Stimulated activated CD8-positive, alpha-beta memory T cell treated with anti-CD3 and anti-CD28 coated beads, Interleukin-4, amount 100 ng/mL, for 1 hour (primary cell): ENCODE results near the gene NOS1.
"Not testable (repeated sequence)": the region's sequence is repeated elsewhere in the genome, so short reads cannot be mapped to it uniquely, and the experiment has no call there.

ENCODE experiments used
- DNase-seq, 2 donors: peaks; one replicate each; pipeline ENCODE4 v3.0.0-alpha.2; 2020; ENCODE audit warnings: low read depth in 2 of 2, low spot score in 1 of 2

The NOS1 gene

DNA sequence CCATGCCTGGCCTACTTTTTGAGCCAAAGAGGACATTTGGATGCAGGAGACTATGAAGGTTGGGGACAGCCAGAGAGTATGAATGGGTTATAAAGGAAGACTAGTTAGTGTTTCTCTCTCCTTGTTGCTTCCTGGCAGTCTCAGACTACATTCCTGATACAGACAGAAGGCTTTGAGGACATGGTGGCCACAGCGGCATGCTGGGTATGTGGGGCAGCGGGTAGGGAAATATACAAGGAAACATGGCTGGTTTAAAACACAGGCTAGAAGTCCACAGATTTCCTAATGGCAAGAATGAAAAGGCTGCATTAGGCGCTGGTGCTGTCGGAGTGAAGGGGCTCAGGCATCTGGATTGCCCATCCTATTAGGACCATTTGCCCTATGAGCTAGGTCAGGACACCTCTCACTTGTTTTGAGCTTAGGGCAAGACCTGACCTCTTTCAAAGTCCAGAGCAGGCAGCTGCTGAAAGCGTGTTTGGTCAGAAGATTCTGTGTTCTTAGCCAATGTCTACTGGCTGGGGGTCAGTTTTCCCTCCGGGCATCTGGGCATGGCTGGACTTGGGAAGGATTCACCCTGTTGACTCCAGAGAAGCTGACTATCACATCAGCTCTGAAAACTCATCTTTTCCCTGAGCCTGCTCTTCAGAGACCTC is 151.0 kb downstream of the NOS1 start:
- no peak for DNase-seq

DNA sequence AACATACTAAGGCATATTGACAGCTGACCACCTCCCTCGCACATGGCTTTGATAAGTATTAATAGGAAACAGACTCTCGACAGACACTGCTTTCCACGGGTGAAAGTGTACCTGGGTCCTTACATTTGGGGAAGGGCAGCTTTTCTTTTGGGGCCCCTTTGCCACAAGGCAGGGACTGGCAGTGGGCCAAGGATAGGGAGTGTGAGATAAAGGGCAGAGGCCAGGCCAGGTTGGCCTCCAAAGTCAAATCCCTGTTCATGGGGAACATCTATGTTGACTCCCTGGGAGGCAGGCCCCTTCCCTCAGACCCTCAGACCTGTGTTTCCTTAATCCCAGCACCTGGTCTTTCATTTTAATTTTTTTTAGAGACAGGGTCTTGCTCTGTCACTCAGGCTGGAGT is 151.8 kb downstream of the NOS1 start:
- no peak for DNase-seq

DNA sequence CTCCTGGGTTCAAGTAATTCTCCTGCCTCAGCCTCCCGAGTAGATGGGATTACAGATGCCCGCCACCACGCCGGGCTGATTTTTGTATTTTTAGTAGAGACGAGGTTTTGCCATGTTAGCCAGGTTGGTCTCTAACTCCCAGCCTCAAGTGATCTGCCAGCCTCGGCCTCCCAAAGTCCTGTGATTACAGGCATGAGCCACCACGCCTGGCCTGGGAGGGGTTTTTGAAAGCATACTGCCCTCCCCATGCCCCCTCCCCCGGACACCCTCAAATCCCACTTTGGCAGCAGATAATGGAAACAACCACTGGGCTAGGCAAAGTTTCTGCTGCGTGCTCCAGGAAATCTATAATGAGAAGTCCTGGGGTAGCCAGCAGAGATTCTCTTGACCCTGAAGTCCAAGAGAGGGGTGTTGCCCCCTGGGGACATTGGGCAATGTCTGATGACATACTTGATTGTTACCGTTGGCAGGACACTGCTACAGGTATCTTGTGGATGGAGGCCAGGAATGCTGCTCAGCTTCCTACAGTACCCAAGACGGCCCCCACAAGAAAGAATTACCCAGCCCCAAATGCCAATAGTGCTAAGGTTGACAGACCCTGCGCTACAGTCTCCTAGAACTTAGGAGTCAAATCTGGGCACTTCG is 152.5 kb downstream of the NOS1 start:
- no peak for DNase-seq

DNA sequence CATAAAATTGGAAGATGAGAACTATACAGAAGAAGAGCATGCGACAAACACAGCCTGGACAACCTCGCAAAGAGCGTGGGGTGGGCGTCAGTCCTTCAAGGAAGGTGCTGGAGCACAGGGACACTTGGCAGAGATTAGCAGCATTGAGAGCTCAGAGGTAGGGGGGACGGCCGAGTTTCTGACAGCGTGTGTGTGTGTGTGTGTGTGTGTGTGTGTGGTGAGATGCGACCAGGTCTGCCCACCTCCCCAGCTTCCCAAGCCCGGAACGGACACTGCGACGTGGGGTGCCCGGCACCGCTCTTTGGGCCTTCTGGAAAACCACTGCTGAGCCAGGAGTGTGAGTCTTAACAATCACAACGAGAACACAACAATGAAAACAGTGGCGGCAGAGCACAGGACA is 153.2 kb downstream of the NOS1 start:
- no peak for DNase-seq

DNA sequence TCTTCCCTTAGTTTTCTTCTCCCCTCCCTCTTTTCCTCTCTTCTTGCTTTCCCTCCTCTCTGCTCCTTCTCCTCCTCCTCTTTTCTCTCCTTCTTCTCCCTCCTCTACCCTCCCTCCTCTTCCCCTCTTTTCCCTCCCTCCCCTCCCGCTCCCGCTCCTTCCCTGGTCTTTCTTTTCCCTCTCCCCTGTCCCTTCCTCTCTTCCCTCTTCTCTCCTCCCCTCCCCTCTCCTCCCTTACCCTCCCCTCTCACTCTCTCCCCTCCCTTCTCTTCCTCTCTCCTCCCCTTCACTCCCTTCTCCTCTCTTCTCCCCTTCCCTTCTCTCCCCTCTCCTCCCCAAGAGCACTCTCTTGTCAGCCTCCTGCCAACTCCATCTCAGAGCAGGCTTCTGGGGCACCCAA is 153.8 kb downstream of the NOS1 start:
- no peak for DNase-seq

DNA sequence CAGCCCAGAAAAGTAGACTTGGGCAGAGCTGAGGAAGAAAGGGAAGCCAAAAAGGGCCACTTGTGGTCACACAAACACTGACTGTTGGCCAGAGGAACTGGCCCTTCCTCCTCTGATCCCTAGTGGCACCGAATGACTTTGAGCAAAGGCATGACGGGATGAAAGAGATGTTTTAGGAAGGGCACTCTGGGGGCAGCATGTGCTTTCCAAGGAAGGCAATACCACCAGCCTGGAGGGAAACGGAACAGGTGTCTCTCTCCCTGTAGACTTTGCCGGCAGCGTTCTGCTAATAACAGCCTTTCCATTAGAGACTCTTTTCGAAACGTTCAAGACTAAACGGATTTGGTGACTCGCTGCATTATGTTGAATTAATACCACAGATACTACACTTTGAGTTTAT is 158.9 kb downstream of the NOS1 start:
- no peak for DNase-seq

DNA sequence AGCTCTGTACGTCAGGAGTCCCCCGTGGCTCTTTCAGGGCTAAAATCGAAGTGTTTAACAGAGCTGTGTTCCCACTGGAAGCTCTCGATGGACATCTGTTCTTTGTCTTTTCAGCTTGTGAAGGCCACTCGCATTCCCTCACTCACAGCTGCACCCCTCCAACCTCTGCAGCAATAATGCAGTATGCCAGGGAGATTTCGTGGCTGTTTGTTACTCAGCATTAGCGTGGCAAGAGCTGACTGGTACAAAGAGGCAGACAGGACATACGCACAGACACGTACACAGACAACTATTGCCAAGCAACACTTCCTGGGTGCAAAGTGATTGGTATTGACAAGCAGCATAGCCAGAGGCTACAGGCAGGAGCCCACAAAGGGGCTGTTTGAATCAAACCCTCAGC is 159.4 kb downstream of the NOS1 start:
- DNase-seq, result no peak

DNA sequence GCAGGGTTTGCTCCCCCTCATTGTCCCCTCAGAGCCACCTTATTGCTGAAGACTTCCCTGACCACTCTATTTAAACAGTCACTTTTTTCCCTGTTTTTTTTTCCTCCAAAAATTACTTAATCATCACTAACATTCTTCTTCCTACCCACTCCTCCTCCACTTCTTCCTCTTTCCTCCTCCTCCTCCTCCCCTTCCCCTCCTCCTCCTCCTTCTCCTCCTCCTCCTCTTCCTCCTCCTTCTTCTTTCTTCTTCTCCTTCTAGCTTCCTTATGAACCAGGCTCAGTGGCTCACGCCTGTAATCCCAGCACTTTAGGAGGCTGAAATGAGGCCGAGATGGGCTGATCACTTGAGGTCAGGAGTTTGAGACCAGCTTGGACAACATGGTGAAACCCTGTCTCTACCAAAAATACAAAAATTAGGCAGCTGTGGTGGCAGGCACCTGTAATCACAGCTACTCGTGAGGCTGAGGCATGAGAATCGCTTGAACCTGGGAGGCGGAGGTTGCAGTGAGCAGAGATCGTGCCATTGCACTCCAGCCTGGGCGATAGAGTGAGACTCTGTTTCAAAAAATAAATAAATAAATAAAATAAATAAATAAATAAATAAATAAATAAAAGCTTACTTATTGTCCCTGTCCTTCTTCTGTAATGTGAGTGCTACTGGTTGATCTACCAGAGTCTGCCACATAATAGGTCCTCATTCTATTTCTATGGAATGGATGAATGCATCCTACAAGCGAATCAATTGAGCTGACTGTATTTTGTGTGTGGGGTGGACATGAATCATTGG is 161.3 kb downstream of the NOS1 start:
- not testable (repeated sequence) for DNase-seq

DNA sequence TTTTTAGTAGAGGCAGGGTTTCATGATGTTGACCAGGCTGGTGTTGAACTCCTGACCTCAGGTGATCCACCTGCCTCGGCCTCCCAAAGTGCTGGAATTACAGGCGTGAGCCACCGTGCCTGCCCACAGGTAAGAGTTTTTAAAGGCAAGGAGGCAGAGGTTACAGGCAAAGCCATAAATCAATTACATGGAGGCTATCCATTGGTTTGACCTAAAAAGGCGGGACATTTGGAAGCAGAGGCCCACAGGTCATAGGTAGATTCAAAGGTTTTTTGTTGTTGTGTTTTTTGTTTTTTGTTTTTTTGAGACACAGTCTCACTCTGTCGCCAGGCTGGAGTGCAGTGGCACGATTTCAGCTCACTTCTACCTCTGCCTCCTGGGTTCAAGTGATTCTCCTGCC is 165.1 kb downstream of the NOS1 start:
- not testable (repeated sequence) for DNase-seq

DNA sequence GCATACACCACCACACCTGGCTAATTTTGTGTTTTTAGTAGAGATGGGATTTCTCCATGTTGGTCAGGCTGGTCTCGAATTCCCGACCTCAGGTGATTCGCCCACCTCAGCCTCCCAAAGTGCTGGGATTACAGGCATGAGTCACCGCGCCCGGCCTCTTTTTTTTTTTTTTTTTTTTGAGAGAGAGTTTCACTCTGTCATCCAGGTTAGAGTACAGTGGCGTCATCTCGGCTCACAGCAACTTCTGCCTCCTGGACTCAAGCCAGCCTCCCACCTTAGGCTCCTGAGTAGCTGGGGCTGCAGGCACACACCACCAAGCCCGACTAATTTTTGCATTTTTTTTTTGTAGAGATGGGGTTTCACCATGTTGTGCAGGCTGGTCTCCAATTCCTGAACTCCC is 166.4 kb downstream of the NOS1 start:
- not testable (repeated sequence) for DNase-seq

DNA sequence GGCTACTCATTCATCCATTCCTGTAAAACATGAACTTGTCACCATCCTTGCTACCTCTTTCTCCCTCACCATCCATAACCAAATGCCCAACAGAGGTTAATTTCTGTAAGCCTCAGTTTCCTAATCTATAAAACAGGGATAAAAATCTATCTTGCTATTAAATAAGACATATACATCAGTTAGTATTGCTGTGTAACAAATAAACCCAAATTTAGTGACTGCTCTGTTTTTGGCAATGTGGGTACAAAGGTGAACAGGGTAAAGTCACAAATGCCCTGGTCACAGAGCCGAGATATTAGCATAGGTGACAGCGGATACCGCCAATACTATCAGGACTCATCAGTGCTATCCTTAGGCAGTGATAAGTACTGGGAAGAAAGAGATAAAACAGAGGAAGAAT is 167.5 kb downstream of the NOS1 start:
- DNase-seq, result no peak

DNA sequence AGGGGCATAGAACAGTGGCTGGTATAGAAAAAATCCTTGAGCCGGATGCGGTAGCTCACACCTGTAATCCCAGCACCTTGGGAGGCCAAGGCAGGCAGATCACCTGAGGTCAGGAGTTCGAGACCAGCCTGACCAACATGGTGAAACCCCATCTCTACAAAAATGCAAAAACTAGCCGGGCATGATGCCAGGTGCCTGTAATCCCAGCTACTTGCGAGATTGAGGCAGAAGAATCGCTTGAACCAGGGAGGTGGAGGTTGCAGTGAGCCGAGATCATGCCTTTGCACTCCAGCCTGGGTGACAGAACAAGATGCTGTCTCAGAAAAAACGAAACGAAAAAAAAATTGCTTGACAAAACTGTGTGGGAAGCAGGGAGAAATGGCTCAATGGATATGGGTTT is 168.8 kb downstream of the NOS1 start:
- DNase-seq, result not testable (repeated sequence)

DNA sequence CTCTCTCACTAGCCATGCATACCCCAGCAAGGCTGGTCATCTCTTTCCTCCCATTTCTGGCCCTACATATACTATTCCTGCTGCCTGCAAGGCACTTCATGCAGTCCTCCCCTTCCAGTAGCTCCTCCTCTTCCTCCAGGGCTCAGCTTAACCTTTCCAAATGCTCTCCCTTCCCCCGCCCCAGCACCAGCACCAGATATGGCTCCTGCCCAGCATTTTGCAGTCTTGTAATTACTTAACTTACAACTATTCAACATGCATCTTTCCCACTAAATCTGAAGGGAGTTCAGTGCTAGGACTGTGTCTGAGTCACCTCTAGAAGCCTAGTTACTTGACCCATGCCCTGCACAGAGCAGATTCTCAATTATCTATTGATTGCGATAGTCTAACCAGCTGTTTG is 169.4 kb downstream of the NOS1 start:
- DNase-seq, result no peak

DNA sequence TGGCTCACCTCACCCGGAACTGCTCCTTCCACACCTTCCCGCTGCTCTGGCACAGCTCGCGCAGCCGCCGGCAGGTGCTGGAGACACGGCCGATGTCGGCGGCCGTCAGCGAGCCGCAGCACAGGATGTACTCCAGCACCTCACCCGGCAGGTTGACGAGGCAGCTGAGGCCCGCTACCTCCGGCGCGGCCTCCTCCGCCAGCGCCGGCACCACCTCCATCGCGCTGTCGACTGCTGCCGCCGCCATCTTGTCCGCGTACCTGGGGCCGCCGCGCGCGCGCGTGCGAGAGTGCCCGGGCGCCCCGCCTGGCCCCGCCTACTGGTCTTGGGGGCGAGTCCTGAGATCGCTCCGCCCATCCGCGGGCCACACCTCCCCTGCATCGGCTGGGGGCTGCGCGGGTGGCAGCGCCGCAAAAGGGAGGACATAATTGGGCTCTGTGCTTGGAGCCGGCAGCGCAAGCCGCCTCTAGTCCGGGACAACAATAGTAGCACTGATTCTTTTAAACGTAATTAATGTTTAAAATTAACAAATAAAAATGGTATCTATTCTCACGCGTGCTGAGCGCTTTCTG is 171.1 kb downstream of the NOS1 start, which contains the start of gene FBXO21:
Gene FBXO21 (minus strand): TSS at position 261 of the 572 bp plus-strand sequence. CDS start 14 bp downstream, at position 247.
- peak; percentile 85 to 87 for DNase-seq

DNA sequence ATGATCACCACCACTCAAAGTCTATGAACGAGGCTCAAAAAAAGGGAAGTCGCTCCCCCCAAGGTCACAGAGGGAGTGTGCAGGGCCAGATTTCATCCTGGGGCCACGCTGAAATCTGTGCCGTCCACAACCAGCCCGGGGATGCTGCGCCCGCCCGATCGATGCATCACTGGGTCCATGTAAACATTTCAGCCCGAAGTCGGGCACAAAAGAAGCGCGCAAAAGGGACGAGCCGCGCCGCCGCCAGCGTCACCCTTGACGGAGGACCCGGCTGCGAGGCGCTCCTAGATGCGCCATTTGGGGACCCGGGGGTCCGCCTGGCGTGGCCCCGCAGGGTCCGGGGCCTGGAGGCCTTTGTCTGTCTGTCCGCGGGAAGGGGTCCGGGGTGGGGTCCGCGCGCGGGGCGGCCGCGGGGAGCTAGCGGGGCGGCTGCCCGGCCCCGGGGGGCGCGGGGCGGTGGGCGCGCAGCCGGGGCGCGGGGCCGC is 171.7 kb downstream of the NOS1 start:
- no peak for DNase-seq

DNA sequence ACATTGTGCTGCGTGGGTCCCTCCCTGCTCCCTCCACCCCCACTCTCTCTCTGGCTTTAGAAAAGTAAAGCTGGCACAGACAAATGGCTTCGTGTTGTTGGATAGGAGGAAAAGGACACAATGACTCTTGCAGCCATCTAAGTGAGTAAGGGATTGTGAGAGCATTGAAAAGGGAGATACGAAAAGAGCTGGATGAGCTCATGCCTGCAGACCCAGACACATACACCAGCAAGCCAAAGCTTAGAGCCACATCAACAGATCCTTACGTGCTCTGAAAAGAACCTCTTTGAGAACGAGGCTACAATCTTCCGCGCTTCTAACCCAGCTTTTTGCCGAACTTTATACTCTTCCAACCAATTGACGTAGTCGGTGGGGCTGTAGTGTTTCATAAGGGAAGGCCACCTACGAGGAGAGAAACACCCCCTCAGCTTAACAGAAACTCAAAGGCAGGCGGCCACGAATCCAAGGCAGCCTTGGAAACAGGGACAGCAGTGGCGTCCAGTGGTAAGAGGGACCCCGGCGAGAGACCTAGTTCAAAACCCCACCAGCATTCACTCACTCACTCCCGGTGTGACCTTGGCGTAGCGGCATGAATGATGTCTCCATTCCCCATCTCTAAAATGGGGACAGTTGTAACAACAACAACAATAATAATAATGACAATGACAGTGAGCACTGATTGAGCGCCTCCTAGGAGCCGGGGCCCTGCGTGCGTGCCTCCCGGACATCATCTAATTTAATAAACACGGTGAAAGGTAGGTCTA is 172.3 kb downstream of the NOS1 start:
- DNase-seq, result no peak

DNA sequence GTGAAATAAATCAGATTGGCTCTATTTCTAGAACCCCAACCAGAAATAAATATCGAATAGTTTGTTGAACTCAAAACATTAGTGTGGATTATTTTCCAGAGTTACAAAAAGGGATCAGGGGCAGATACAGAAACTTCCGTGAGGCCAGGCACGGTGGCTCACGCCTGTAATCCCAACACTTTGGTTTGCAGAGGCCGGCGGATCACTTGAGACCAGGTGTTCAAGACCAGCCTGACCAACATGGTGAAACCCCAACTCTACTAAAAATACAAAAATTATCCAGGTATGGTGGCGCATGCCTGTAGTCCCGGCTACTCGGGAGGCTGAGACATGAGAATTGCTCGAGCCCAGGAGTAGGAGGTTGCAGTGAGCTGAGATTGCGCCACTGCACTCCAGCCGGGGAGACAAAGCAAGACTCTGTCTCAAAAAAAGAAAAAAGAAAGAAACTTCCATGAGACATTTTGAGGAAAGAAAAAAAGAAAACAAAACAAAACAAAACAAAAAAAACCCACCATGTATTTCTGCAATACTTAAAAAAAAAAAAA is 173.2 kb downstream of the NOS1 start:
- no peak for DNase-seq

DNA sequence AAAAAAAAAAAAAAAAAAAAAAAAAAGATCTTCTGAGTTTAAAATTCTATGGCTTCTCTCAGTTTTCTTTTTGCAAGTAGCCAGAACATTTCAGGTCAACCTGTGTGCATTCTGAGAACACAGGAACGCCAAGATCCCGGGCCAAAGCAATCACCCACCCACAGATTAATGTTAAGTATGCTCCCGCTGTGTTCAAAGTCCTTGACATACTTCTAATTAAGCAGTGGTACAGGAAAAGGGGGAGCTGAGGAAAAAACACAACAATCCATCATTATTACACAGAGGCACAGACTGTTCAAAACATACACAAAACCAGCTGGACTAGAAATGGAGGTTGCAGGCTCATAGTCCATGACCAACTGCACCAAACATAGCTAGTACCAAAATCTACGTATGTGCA is 174.0 kb downstream of the NOS1 start:
- DNase-seq, result no peak

DNA sequence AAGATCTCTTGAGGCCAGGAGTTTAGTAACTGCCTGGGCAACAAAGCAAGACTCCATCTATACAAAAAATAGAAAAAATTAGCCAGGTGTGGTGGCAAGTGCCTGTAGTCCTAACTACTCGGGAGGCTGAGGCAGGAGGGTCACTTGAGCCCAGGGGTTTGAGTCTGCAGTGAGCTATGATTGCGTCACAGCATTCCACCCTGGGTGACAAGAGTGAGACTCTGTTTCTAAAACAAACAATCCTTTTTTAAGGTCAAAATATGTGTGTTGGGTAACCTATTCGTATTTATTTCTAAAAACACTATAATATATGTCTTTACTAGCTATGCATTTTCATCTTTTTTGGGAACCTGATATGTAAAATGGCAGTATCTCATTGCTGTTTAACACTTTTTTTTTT is 178.6 kb downstream of the NOS1 start:
- DNase-seq, result no peak

DNA sequence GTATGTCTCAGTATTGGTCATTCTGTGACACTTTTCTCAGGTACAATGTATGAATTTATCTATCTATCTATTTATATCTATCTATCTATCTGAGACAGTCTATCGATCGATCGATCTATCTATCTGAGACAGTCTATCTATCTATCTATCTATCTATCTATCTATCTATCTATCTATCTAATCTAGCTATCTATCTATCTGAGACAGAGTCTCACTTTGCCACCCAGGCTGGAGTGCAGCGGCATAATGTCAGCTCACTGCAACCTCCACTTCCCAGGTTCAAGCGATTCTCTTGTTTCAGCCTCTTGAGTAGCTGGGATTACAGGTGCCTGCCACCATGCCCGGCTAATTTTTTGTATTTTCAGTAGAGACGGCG is 180.0 kb downstream of the NOS1 start:
- DNase-seq, result not testable (repeated sequence)
